Prostate gland (tissue), 2 donors: Measurements from ENCODE around the gene SRSF3. TPM values are rescaled to one million over a fixed set of nuclear protein-coding genes. Genes with fewer than 3 reads are reported as not detected.

Source experiments
- DNase-seq: peaks from one replicate; pipeline ENCODE4 v3.0.0-alpha.2; 2019; ENCODE audit warnings: low spot score
- H3K27ac ChIP-seq, 2 donors: fragments of 200-600 bp; sonication (generic); 2 replicates each; pipeline ENCODE4 v1.5.1; 2017 to 2019
- H3K27me3 ChIP-seq: fragments of 200-600 bp; sonication (generic); replicated peaks from 2 replicates; pipeline ENCODE4 v1.5.1; 2019; ENCODE audit not compliant: insufficient read depth
- H3K36me3 ChIP-seq, 2 donors: fragments of 200-600 bp; sonication (generic); 1 replicate in 1 of 2; 2 replicates in 1 of 2; pipeline versions ENCODE4 v1.5.1 to v1.8.1; 2017 to 2019
- H3K4me1 ChIP-seq: fragments of 200-600 bp; sonication (generic); replicated peaks from 2 replicates; pipeline ENCODE4 v1.5.1; 2019
- H3K4me3 ChIP-seq, 2 donors: fragments of 200-600 bp; sonication (generic); 2 replicates each; pipeline ENCODE4 v1.5.1; 2017 to 2019
- H3K9me3 ChIP-seq: fragments of 200-600 bp; sonication (generic); 2 replicates; pipeline ENCODE4 v1.5.1; 2017
- POLR2A ChIP-seq: fragments of 450-650 bp; IDR thresholded peaks from one replicate; pipeline ENCODE4 v1.6.1; 2016; ENCODE audit warnings: antibody characterized with exemption, mild to moderate bottlenecking
- POLR2AphosphoS5 ChIP-seq: sonication (generic); formaldehyde crosslinking; IDR thresholded peaks from one replicate; pipeline ENCODE4 v1.6.1; 2017; ENCODE audit warnings: antibody characterized with exemption
- WGBS: methylation state at CpG from one replicate; pipeline ENCODE4 v1.1.5; 2018; 5-methylcytosine and 5-hydroxymethylcytosine counted together
- intact Hi-C: fragments of 100-400 bp; cut with DNase I; formaldehyde crosslinking; loops from one replicate; pipeline ENCODE4 v1.14.2; 2022
- total RNA-seq, 2 donors: library from RNA; depleted of rRNA; stranded (reverse); fragments of >200 nt; gene quantifications; one replicate each; pipeline ENCODE4 v1.1.0, GENCODE V29; 2016
- TF ChIP-seq, protein P1 (sequence below), 4 experiments: fragments of 200-600 bp in 2 of 4; fragments of 450-650 bp in 2 of 4; sonication (generic) in 2 of 4; IDR thresholded peaks; 1 replicate in 3 of 4; 2 replicates in 1 of 4; pipeline ENCODE4 v1.5.1; 2016 to 2019; ENCODE audit warnings: antibody characterized with exemption in 4 of 4, mild to moderate bottlenecking in 2 of 4, moderate library complexity in 2 of 4

The SRSF3 gene
- total RNA-seq, 2 donors from 2014 or later = 111 to 153 TPM

DNA sequence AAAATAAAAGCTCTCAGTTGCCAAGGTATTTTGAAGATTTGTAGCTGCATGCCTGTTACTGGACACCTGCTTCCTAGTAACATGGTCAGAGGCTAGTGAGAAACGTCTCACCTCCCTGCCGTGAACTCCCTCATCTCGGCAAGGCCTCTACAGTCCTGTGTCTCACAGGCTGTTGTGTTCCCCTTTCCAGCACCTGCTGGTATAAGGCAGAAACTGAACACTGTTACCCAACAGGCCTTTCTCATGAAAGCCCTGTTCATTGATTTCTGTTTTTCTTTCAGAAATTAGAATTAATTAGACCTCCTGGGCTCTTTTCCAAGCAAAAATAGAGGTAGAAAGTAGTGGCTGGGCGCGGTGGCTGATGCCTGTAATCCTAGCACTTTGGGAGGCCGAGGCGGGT, 17.6 kb upstream of the SRSF3 start:
- H3K27ac ChIP-seq = no peak overlapping the region
- no peak for DNase-seq
- no peak overlapping the region for H3K4me3 ChIP-seq
- H3K9me3 ChIP-seq = no peaks in the 10 kb centered on the region
- no peaks in the 10 kb centered on the region for H3K36me3 ChIP-seq
- no peaks in the 10 kb centered on the region for H3K27me3 ChIP-seq
- TF ChIP-seq POLR2AphosphoS5 = no peak
- TF ChIP-seq, protein P1, sequence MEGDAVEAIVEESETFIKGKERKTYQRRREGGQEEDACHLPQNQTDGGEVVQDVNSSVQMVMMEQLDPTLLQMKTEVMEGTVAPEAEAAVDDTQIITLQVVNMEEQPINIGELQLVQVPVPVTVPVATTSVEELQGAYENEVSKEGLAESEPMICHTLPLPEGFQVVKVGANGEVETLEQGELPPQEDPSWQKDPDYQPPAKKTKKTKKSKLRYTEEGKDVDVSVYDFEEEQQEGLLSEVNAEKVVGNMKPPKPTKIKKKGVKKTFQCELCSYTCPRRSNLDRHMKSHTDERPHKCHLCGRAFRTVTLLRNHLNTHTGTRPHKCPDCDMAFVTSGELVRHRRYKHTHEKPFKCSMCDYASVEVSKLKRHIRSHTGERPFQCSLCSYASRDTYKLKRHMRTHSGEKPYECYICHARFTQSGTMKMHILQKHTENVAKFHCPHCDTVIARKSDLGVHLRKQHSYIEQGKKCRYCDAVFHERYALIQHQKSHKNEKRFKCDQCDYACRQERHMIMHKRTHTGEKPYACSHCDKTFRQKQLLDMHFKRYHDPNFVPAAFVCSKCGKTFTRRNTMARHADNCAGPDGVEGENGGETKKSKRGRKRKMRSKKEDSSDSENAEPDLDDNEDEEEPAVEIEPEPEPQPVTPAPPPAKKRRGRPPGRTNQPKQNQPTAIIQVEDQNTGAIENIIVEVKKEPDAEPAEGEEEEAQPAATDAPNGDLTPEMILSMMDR (IDR thresholded peaks at IDR 0.05) = no peak
- TF ChIP-seq POLR2A = no peak
- intact Hi-C loops = no loop called here
- H3K4me1 ChIP-seq = no peaks in the 10 kb centered on the region
- WGBS = 84% methylated on average over 7 of the region's 7 CpGs

DNA sequence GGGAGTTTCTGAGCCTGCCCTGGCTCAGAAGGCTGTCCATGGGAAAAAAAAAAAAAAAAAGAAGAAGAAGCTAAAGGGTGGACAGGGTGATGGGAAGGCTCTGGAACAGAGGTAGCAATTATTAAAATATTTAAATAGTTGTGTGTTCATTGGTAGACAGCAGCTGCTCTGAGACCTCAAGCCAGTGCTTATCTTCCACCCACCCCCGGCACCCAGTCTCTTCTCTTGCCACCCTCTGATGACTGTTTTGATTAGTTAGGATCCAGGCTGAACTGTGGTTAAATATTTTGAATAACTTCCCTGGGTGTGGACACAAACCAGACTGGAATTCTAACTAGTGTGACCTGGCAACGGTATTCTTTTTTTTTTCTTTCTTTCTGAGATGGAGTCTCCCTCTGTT, 16.9 kb upstream of the SRSF3 start:
- Histone ChIP-seq H3K9me3 (no peaks in the 10 kb centered on the region), H3K27me3 (no peaks in the 10 kb centered on the region), H3K36me3 (no peaks in the 10 kb centered on the region), H3K4me3 (no peak overlapping the region), H3K4me1 (no peaks in the 10 kb centered on the region), H3K27ac (no peak overlapping the region)
- peak; percentile 10 for DNase-seq
- TF ChIP-seq, protein P1 (IDR thresholded peaks at IDR 0.05) = no peak
- TF ChIP-seq POLR2A = no peak
- TF ChIP-seq POLR2AphosphoS5 = no peak
- WGBS = 23% methylated on average over 2 of the region's 2 CpGs
- intact Hi-C loops = no loop called here

DNA sequence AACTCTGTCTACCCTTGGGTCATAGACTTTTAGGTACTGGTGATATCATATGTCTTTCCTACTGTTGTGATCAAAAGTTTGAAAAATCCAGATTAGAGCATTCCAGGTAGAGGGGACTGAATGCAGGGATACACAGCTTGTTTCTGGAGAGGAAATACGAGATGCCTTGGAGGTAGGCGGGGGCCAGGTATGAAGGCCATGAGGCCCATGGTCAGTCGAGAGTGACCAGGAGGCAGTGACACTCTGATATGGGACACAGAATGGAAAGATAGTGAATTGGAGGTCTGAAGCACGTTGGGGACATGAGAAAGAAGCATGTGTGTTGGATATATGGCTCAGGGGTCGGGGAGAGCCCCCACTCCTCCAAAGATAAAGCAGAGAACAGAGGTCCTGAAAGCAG, 16.1 kb upstream of the SRSF3 start:
- H3K27ac ChIP-seq = no peak overlapping the region
- no peak overlapping the region for H3K4me3 ChIP-seq
- no peak for DNase-seq
- TF ChIP-seq POLR2A = no peak
- TF ChIP-seq, protein P1 (IDR thresholded peaks at IDR 0.05) = no peak
- TF ChIP-seq POLR2AphosphoS5 = no peak
- no peaks in the 10 kb centered on the region for H3K4me1 ChIP-seq
- H3K9me3 ChIP-seq = no peaks in the 10 kb centered on the region
- H3K36me3 ChIP-seq = no peaks in the 10 kb centered on the region
- no peaks in the 10 kb centered on the region for H3K27me3 ChIP-seq
- intact Hi-C loops = loop anchor here (2.0 kb wide), 1 partner anchor 31 kb away; the partner anchor contains the start of gene STK38
- 93% methylated on average over 5 of the region's 5 CpGs for WGBS

DNA sequence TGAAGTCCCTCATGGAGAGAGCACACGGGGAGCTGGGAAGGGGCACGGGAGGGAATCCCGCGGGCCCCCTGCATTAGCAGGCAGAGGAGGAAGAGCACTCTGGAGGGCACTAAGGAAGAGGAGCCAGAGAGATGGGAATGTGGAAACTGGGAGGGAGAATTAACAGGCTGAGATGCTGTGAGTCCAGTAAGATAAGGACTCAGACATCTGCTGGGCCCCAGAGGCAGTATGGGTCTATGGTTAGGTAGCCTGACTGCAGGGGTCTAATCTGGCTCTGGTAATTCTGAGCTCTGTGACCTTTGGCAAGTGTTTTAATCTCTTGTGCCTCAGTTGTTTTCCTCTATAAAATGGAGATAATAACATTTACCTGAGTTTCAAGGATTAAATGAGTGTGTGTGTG, 15.7 kb upstream of the SRSF3 start:
- DNase-seq = no peak
- Histone ChIP-seq H3K36me3 (no peaks in the 10 kb centered on the region), H3K4me1 (no peaks in the 10 kb centered on the region), H3K9me3 (no peaks in the 10 kb centered on the region), H3K4me3 (no peak overlapping the region), H3K27me3 (no peaks in the 10 kb centered on the region), H3K27ac (peak overlapping the region in 1 of 2 donors; percentile 76)
- WGBS = 89% methylated on average over 4 of the region's 4 CpGs
- TF ChIP-seq POLR2AphosphoS5 (no peak), POLR2A (no peak)
- TF ChIP-seq, protein P1 (IDR thresholded peaks at IDR 0.05) = no peak
- intact Hi-C loops = loop anchor here (2.0 kb wide), 1 partner anchor 32 kb away; the partner anchor contains the start of gene STK38

DNA sequence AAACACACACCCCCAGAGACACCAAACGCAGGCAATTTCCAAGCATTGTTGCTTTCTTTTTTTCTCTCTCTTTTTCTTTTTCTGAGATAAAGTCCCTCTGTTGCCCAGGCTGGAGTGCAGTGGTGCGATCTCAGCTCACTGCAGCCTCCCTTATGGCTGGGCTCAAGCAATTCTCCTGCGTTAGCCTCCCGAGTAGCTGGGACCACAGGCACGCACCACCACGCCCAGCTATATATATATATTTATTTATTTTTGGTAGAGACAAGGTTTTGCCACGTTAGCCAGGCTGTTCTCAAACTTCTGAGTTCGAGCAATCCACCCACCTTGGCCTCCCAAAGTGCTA, 14.0 kb upstream of the SRSF3 start:
- Histone ChIP-seq H3K27ac (peak overlapping the region; percentile 46 to 76), H3K36me3 (no peaks in the 10 kb centered on the region), H3K27me3 (no peaks in the 10 kb centered on the region), H3K4me3 (no peak overlapping the region), H3K9me3 (no peaks in the 10 kb centered on the region), H3K4me1 (no peaks in the 10 kb centered on the region)
- 67% methylated on average over 8 of the region's 8 CpGs for WGBS
- intact Hi-C loops = no loop called here
- TF ChIP-seq POLR2AphosphoS5 (no peak), POLR2A (no peak)
- TF ChIP-seq, protein P1 (IDR thresholded peaks at IDR 0.05) = no peak
- DNase-seq = no peak
